DOHH2 (cell line): Measurements from ENCODE around the gene KRTAP10-6.

Experiments used
- H3F3A ChIP-seq: fragments of 200-600 bp; sonication (generic), shearing (Covaris generic); 2 replicates; pipeline ENCODE4 v1.6.0; 2016; ENCODE audit warnings: antibody characterized with exemption, mild to moderate bottlenecking; ENCODE audit not compliant: control insufficient read depth, insufficient read depth
- H3K27ac ChIP-seq: fragments of 200-600 bp; sonication (generic); 2 replicates; pipeline ENCODE4 v1.5.1; 2014; ENCODE audit warnings: low read depth, mild to moderate bottlenecking, low read length, moderate library complexity
- H3K27me3 ChIP-seq: fragments of 200-600 bp; sonication (generic); 2 replicates; pipeline ENCODE4 v1.6.1; 2014; ENCODE audit warnings: mild to moderate bottlenecking, low read length, mixed read lengths; ENCODE audit not compliant: control insufficient read depth
- H3K36me3 ChIP-seq: fragments of 200-600 bp; sonication (generic); 2 replicates; pipeline ENCODE4 v1.6.1; 2014; ENCODE audit warnings: mild to moderate bottlenecking, low read length, moderate library complexity, mixed read lengths; ENCODE audit not compliant: control insufficient read depth
- H3K4me1 ChIP-seq: fragments of 200-600 bp; sonication (generic); 2 replicates; pipeline ENCODE4 v1.6.1; 2014; ENCODE audit warnings: mild to moderate bottlenecking, low read length, mixed read lengths; ENCODE audit not compliant: control insufficient read depth
- H3K4me2 ChIP-seq: fragments of 200-600 bp; sonication (generic); 2 replicates; pipeline ENCODE4 v1.6.0; 2014; ENCODE audit warnings: mild to moderate bottlenecking, low read length, moderate library complexity
- H3K4me3 ChIP-seq: fragments of 200-600 bp; sonication (generic); 2 replicates; pipeline ENCODE4 v1.5.1; 2014; ENCODE audit warnings: mild to moderate bottlenecking, low read length, mixed read lengths
- H3K79me2 ChIP-seq: fragments of 200-600 bp; sonication (generic); 2 replicates; pipeline ENCODE4 v1.6.1; 2014; ENCODE audit warnings: mild to moderate bottlenecking, low read length, mixed read lengths; ENCODE audit not compliant: control insufficient read depth
- H3K9me2 ChIP-seq: fragments of 200-600 bp; sonication (generic); replicated peaks from 2 replicates; pipeline ENCODE4 v1.6.1; 2014; ENCODE audit warnings: mild to moderate bottlenecking, low read length, mixed read lengths; ENCODE audit not compliant: control insufficient read depth
- H3K9me3 ChIP-seq: fragments of 200-600 bp; sonication (generic); 2 replicates; pipeline ENCODE4 v1.6.1; 2014; ENCODE audit warnings: antibody characterized with exemption, low read length, mixed read lengths; ENCODE audit not compliant: control insufficient read depth, insufficient read depth
- H4K20me1 ChIP-seq: fragments of 200-600 bp; sonication (generic); 2 replicates; pipeline ENCODE4 v1.6.0; 2014; ENCODE audit warnings: low read depth, mild to moderate bottlenecking, antibody characterized with exemption, low read length, moderate library complexity; ENCODE audit not compliant: control insufficient read depth, insufficient read depth
- EZH2phosphoT487 ChIP-seq: fragments of 200-600 bp; sonication (generic); IDR thresholded peaks from 2 replicates; pipeline ENCODE4 v1.6.1; 2017; ENCODE audit warnings: borderline replicate concordance, mild to moderate bottlenecking, antibody characterized with exemption, low read length, moderate library complexity, mixed read lengths
- TF ChIP-seq, protein P1 (sequence below): fragments of 200-600 bp; sonication (generic); IDR thresholded peaks from one replicate; pipeline ENCODE4 v1.5.1; 2014; ENCODE audit warnings: antibody characterized with exemption, mild to moderate bottlenecking, low read depth, low read length; ENCODE audit not compliant: poor library complexity, severe bottlenecking

Gene KRTAP10-6

DNA sequence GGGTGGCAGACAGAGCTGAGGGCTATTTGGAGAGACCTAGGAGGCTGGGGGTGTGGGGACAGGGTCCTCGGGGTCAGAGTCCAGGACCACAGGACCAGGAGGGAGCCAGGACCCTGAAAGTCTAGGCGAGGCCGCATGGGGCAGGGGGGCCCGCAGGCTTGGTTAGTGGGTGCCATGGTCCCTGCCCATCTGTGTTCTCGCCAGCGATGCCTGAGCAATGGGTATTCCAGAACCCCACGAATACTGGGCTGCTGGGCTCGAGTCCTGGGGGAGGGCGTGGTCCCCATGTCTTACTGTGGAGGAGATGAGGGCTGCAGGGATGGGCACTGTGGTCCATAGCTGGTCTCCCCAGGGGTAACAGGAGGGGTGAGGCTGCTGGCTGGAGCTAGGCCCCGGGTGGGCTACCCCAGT, 2.0 kb downstream of the KRTAP10-6 start:
- no peaks in the 10 kb centered on the region for H3K9me2 ChIP-seq
- H4K20me1 ChIP-seq: no peaks in the 10 kb centered on the region
- TF ChIP-seq, protein P1, sequence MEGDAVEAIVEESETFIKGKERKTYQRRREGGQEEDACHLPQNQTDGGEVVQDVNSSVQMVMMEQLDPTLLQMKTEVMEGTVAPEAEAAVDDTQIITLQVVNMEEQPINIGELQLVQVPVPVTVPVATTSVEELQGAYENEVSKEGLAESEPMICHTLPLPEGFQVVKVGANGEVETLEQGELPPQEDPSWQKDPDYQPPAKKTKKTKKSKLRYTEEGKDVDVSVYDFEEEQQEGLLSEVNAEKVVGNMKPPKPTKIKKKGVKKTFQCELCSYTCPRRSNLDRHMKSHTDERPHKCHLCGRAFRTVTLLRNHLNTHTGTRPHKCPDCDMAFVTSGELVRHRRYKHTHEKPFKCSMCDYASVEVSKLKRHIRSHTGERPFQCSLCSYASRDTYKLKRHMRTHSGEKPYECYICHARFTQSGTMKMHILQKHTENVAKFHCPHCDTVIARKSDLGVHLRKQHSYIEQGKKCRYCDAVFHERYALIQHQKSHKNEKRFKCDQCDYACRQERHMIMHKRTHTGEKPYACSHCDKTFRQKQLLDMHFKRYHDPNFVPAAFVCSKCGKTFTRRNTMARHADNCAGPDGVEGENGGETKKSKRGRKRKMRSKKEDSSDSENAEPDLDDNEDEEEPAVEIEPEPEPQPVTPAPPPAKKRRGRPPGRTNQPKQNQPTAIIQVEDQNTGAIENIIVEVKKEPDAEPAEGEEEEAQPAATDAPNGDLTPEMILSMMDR: no peak
- TF ChIP-seq EZH2phosphoT487: no peak
- no peaks in the 10 kb centered on the region for H3K9me3 ChIP-seq
- no peak overlapping the region for H3K4me2 ChIP-seq
- no peaks in the 10 kb centered on the region for H3K79me2 ChIP-seq
- H3F3A ChIP-seq: no peaks in the 10 kb centered on the region
- no peaks in the 10 kb centered on the region for H3K27me3 ChIP-seq
- H3K4me3 ChIP-seq: no peak overlapping the region
- H3K4me1 ChIP-seq: no peaks in the 10 kb centered on the region
- no peak overlapping the region for H3K27ac ChIP-seq
- H3K36me3 ChIP-seq: no peaks in the 10 kb centered on the region

DNA sequence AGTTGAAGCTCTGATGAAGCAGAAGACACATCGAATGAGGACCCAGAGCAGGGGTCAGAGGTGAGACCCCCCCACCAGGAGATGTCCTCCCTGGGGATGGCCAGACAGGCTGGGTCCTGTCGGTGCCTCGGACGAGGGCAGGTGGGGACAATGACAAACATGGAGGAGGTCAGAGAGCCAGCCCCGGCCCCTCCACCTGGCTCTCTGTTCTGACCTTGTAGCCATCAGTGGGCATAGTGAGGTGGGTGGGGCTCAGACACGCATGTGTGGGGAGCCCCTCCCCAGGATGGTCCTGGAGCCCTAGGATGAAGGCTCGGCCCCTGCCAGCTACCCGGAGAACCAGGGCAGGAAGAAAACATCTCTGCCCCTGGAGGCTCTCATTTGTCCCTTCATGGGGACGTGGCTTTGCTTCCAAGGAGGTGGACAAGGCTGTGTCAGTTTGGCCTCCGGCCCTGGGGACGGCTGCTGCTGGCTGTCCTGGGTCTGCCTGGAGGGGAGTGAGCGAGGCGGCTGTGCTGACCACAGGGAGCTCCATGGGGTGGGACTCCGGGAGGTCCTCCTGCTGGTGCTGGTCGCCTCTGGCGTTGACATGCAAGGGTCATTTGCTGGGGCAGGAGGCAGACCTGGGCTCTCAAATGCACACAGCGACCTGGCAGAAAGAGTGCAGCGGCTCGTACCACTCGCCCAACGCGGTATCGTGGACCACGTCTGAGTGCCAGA, 2.6 kb downstream of the KRTAP10-6 start:
- H3K27me3 ChIP-seq: no peaks in the 10 kb centered on the region
- no peaks in the 10 kb centered on the region for H3F3A ChIP-seq
- H3K9me3 ChIP-seq: no peaks in the 10 kb centered on the region
- no peaks in the 10 kb centered on the region for H3K4me1 ChIP-seq
- H3K9me2 ChIP-seq: no peaks in the 10 kb centered on the region
- H3K79me2 ChIP-seq: no peaks in the 10 kb centered on the region
- H3K4me2 ChIP-seq: no peak overlapping the region
- H3K27ac ChIP-seq: no peak overlapping the region
- H4K20me1 ChIP-seq: no peaks in the 10 kb centered on the region
- H3K36me3 ChIP-seq: no peaks in the 10 kb centered on the region
- TF ChIP-seq EZH2phosphoT487: no peak
- TF ChIP-seq, protein P1: no peak
- no peak overlapping the region for H3K4me3 ChIP-seq

DNA sequence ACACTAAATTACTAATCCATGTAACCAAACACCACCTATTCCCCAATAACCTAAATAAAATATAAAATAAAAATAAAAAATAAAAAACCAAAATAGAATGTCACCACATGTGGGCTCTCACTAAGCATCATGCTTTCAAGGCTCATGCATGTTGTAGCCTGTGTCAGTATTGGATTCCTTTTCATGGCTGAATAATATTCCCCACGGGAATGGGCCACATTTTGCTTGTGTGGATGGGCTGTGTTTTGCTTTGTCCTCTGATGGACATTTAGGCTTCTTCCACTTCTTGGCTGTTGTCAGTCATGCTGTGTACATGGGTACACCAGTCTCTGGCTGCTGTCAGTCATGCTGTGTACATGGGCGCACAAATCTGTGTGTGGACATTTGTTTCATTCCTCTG, 3.2 kb downstream of the KRTAP10-6 start:
- Histone ChIP-seq H3K36me3 (no peaks in the 10 kb centered on the region), H3K4me3 (no peak overlapping the region), H3K27me3 (no peaks in the 10 kb centered on the region), H3K79me2 (no peaks in the 10 kb centered on the region), H3F3A (no peaks in the 10 kb centered on the region), H3K9me2 (no peaks in the 10 kb centered on the region), H3K9me3 (no peaks in the 10 kb centered on the region), H3K27ac (no peak overlapping the region), H3K4me1 (no peaks in the 10 kb centered on the region), H3K4me2 (no peak overlapping the region), H4K20me1 (no peaks in the 10 kb centered on the region)
- TF ChIP-seq EZH2phosphoT487: no peak
- TF ChIP-seq, protein P1: no peak
